NB4 (cell line): ENCODE results near the gene GRID2.

Experiments used
- MAX ChIP-seq: IDR thresholded peaks from 2 replicates; pipeline ENCODE4 v1.6.1; 2011; ENCODE audit warnings: low read depth, low read length
- POLR2A ChIP-seq: IDR thresholded peaks from 2 replicates; pipeline ENCODE4 v1.6.1; 2011; ENCODE audit warnings: mild to moderate bottlenecking; ENCODE audit not compliant: insufficient read length; ENCODE audit errors: extremely low read depth
- TF ChIP-seq, protein P1 (sequence below): IDR thresholded peaks from one replicate; pipeline ENCODE4 v1.5.1; 2012; ENCODE audit warnings: low read depth, low read length

- TF ChIP-seq, protein P1, sequence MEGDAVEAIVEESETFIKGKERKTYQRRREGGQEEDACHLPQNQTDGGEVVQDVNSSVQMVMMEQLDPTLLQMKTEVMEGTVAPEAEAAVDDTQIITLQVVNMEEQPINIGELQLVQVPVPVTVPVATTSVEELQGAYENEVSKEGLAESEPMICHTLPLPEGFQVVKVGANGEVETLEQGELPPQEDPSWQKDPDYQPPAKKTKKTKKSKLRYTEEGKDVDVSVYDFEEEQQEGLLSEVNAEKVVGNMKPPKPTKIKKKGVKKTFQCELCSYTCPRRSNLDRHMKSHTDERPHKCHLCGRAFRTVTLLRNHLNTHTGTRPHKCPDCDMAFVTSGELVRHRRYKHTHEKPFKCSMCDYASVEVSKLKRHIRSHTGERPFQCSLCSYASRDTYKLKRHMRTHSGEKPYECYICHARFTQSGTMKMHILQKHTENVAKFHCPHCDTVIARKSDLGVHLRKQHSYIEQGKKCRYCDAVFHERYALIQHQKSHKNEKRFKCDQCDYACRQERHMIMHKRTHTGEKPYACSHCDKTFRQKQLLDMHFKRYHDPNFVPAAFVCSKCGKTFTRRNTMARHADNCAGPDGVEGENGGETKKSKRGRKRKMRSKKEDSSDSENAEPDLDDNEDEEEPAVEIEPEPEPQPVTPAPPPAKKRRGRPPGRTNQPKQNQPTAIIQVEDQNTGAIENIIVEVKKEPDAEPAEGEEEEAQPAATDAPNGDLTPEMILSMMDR = no peak
- TF ChIP-seq MAX = no peak
- no peak for TF ChIP-seq POLR2A
These were observed 374.5 kb downstream of the GRID2 start for GRCh38 chr4:92678292-92678691.
